Thymus (tissue), 11 donors: ENCODE measurements around the gene UBE2D4. TPM values are rescaled to one million over a fixed set of nuclear protein-coding genes. Genes with fewer than 3 reads are reported as not detected.
A peak's percentile ranks its signal among the peaks of the same experiment; 100 is the strongest.

Experiments used
- DNase-seq, 9 donors: peaks; one replicate each; pipeline ENCODE4 v3.0.0-alpha.2; 2013; ENCODE audit warnings: low spot score in 9 of 9, low read depth in 6 of 9, missing footprints in 1 of 9
- H3K27ac ChIP-seq, 2 donors: one replicate each; pipeline ENCODE4 v1.5.1; 2013; ENCODE audit warnings: control low read depth in 1 of 2, low read depth in 1 of 2, low read length in 1 of 2, mild to moderate bottlenecking in 1 of 2, moderate library complexity in 1 of 2
- H3K27me3 ChIP-seq, 2 donors: one replicate each; pipeline ENCODE4 v1.5.1; 2013; ENCODE audit warnings: low read length in 1 of 2; ENCODE audit not compliant: control insufficient read depth in 2 of 2, insufficient read depth in 1 of 2
- H3K36me3 ChIP-seq, 2 donors: one replicate each; pipeline ENCODE4 v1.5.1; 2013; ENCODE audit warnings: low read length in 1 of 2, mild to moderate bottlenecking in 1 of 2, moderate library complexity in 1 of 2; ENCODE audit not compliant: control insufficient read depth in 2 of 2, insufficient read depth in 2 of 2
- H3K4me1 ChIP-seq, 2 donors: one replicate each; pipeline ENCODE4 v1.5.1; 2013; ENCODE audit warnings: low read length in 2 of 2; ENCODE audit not compliant: control insufficient read depth in 2 of 2, insufficient read depth in 2 of 2
- H3K4me3 ChIP-seq, 2 donors: one replicate each; pipeline ENCODE4 v1.5.1; 2013; ENCODE audit warnings: low read length in 2 of 2, control low read depth in 1 of 2, mild to moderate bottlenecking in 1 of 2
- H3K9me3 ChIP-seq, 2 donors: one replicate each; pipeline ENCODE4 v1.5.1; 2013; ENCODE audit warnings: low read length in 1 of 2, mild to moderate bottlenecking in 1 of 2; ENCODE audit not compliant: control insufficient read depth in 2 of 2, insufficient read depth in 1 of 2
- WGBS: extraction: QIAGEN DNeasy Blood & Tissue Kit; methylation state at CpG from one replicate; pipeline ENCODE4 v1.1.7; 2013; 5-methylcytosine and 5-hydroxymethylcytosine counted together
- polyA plus RNA-seq: library from polyadenylated mRNA; stranded (reverse); fragments of 200-250 nt; gene quantifications from one replicate; pipeline ENCODE4 v1.2.3, GENCODE V29; 2013
- total RNA-seq: library from RNA; stranded (reverse); fragments of 120-200 nt; gene quantifications from one replicate; pipeline ENCODE4 v1.2.4, GENCODE V29; 2013
- donor health status: healthy.

Gene UBE2D4
- total and polyA plus RNA-seq, 2 donors: 6.7 to 10.2 TPM

DNA sequence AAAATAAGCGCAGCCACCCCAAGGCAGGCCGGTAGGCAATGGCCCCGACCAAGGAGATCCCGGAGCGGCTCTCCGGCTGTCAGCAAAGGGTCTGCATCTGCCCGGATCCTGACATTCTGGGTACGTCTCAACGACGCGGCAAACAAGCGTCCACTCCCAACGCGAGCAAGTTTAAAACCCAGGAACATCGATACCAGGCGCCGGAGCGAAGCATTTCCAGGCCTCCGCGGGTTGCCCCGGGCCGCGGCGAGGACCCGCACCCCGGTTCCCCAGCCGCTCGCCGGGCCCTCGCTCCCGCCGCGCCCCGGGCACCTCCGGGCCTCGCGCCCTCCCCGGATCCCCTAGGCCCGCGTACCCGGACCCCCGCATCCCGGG, 20.3 kb upstream of the UBE2D4 start:
- H3K4me1 ChIP-seq: peaks cover 5 to 12% of the 10 kb centered on the region in 2 donors
- H3K4me3 ChIP-seq: peak overlapping the region; percentile 56 to 85
- DNase-seq: peak in 4 of 9 donors; percentile 4 to 34 (median 11)
- H3K27me3 ChIP-seq: peaks cover 0 to 5% of the 10 kb centered on the region in 2 donors
- H3K27ac ChIP-seq: peak overlapping the region in 1 of 2 donors; percentile 18
- 2% methylated on average over 43 of the region's 43 CpGs for WGBS
- no peaks in the 10 kb centered on the region for H3K9me3 ChIP-seq
- H3K36me3 ChIP-seq: no peaks in the 10 kb centered on the region

DNA sequence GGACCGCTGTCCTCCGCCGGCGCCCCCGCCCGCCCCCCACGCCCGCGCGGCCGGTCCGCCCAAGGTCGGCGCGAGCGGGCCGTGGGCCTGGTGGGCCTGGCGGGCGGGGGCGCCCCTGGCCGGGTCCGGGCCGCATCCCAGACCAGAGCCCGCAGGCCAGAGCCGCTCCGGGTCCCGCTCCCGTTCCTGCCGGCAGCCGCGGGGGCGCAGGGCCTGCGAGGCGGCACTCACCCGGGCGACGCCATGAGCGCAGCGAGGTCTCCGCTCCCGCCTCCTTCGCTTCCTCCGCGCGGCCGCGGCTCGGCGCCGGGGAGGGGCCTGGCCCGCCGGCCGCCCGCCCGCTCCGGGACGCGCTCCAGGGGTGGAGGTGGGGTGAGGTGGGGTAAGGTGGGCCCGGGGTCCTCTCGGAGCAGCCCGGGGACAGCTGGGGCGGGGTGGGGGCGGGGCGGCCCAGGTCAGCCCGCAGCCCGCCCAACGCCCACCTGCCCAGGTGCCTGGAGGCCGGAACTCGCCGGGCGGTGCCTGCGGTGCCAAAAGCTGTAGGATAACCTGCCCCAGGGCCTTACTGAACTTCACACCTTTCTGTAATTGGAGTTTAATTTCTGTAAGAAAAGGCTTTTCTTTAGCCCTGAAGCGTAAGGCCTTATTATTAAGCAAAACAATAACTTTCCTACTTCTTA, 19.8 kb upstream of the UBE2D4 start, which contains the start of gene URGCP:
Gene URGCP (minus strand): TSS at position 266 of the 680 bp plus-strand sequence. CDS start 21 bp downstream, at position 245.
- Histone ChIP-seq H3K9me3 (no peaks in the 10 kb centered on the region), H3K36me3 (no peaks in the 10 kb centered on the region), H3K4me3 (peak within 1 kb of the TSS; percentile 56 to 85), H3K27me3 (peaks cover 0 to 5% of the 10 kb centered on the region in 2 donors), H3K27ac (peak within 1 kb of the TSS in 1 of 2 donors; percentile 76), H3K4me1 (peaks cover 5 to 12% of the 10 kb centered on the region in 2 donors)
- 1% methylated on average over 73 of the region's 73 CpGs for WGBS
- DNase-seq: peak in 6 of 9 donors; percentile 17 to 64 (median 31)

DNA sequence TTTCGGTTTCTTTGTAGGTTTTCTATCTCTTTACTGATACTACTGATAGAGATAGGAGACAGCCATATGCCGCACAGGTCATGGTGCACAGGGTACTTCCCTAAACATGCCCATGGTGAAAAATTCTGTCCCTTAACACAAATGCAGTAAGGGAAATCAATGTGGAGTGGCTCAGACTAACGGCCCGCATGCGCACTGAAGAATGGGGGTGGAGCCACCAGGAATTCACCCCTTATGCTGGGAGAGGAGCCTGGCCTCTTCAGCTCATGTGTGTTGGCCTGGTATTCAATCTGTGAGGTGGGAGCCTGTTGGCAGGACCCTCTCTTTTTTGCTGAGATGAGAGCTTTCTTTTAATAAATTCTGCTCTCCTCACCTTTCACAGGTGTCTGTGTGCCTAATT, 11.4 kb upstream of the UBE2D4 start:
- WGBS: 96% methylated on average over 5 of the region's 5 CpGs
- no peak for DNase-seq
- Histone ChIP-seq H3K27me3 (no peaks in the 10 kb centered on the region), H3K9me3 (no peaks in the 10 kb centered on the region), H3K4me1 (no peaks in the 10 kb centered on the region), H3K4me3 (no peak overlapping the region), H3K36me3 (peaks cover 0 to 3% of the 10 kb centered on the region in 2 donors), H3K27ac (no peak overlapping the region)

DNA sequence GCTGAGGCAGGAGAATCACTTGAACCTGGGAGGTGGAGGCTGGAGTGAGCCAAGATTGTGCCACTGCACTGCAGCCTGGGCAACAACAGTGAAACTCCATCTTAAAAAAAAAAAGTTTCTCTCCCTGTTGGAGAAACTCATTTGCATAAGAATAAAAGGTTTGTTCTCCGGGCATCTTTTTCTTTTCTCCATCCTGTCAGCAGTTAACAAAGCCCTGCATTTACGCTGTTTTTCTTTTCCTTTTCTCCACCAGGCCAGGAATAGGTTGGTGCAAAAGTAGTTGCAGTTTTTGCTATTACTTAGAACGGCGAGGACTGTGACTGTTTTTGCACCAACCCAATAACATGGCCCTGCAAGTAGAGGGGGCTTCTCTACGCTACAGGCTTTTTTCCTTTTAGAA, 10.3 kb upstream of the UBE2D4 start:
- Histone ChIP-seq H3K36me3 (peaks cover 0 to 3% of the 10 kb centered on the region in 2 donors), H3K27me3 (no peaks in the 10 kb centered on the region), H3K9me3 (no peaks in the 10 kb centered on the region), H3K27ac (no peak overlapping the region), H3K4me3 (no peak overlapping the region), H3K4me1 (no peaks in the 10 kb centered on the region)
- no peak for DNase-seq
- WGBS: 98% methylated on average over 5 of the region's 5 CpGs

DNA sequence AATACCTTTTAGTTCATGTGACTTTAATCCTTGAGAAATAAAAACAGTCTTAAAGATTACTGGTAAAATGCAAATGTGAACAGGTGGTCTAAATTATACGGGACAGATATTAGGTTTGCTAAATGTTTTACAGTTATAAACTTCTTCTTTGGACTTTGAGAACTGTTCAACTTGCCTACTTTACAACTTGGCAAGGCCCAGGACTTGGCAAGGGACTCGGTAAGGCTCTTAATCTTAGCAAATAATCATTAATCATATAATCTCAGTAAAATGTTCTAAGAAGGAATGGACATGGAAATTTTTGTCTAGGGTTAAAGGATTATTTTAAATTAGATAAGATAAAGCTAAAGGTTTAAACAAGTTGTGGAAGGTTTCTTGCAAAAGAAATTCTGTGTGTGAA, 4.8 kb upstream of the UBE2D4 start:
- Histone ChIP-seq H3K27me3 (no peaks in the 10 kb centered on the region), H3K4me3 (no peak overlapping the region), H3K36me3 (peaks cover 0 to 3% of the 10 kb centered on the region in 2 donors), H3K27ac (no peak overlapping the region), H3K9me3 (no peaks in the 10 kb centered on the region), H3K4me1 (peaks cover 0 to 9% of the 10 kb centered on the region in 2 donors)
- no peak for DNase-seq
- WGBS: 93% methylated on average over 2 of the region's 2 CpGs

DNA sequence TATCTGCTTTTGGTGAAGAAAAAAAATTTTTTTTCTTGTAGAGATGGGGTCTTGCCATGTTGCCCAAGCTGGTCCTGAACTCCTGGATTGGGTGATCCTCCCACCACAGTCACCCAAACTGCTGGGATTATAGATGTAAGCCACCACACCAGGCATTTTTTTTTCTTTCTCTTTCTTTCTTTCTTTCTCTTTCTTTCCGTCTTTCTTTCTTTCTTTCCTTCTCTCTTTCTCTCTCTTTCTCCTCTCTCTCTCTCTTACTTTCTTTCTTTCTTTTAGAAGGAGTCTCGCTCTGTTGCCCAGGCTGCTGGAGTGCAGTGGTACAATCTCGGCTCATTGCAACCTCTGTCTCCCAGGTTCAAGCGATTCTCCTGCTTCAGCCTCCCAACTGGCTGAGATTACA, 3.5 kb upstream of the UBE2D4 start:
- Histone ChIP-seq H3K4me1 (peaks cover 3 to 16% of the 10 kb centered on the region in 2 donors), H3K4me3 (no peak overlapping the region), H3K27ac (no peak overlapping the region), H3K36me3 (peaks cover 0 to 3% of the 10 kb centered on the region in 2 donors), H3K9me3 (no peaks in the 10 kb centered on the region), H3K27me3 (no peaks in the 10 kb centered on the region)
- WGBS: 95% methylated on average over 4 of the region's 4 CpGs
- no peak for DNase-seq

DNA sequence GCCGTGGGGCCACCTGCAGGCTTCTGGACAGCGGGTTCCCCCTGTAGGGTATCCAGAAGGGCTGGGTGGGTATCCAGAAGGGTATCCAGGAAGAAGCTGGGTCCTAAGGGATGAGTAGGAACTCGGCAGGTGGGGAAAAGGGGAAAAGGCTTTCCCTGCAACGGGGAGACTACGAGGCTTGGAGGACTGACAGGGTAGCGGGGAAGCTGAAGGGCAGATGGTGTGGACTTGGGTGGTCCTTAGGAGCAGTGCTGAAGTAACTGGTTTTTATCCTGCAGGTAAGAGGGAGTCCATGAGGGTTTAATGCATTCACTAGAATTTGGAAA, 525 bp downstream of the UBE2D4 start:
- DNase-seq: peak in 1 of 9 donors; percentile 27
- WGBS: 3% methylated on average over 6 of the region's 6 CpGs
- Histone ChIP-seq H3K4me3 (peak overlapping the region; percentile 76 to 81), H3K27ac (peak overlapping the region; percentile 95 to 98), H3K36me3 (no peaks in the 10 kb centered on the region), H3K9me3 (no peaks in the 10 kb centered on the region), H3K27me3 (no peaks in the 10 kb centered on the region), H3K4me1 (peaks cover 3 to 19% of the 10 kb centered on the region in 2 donors)

DNA sequence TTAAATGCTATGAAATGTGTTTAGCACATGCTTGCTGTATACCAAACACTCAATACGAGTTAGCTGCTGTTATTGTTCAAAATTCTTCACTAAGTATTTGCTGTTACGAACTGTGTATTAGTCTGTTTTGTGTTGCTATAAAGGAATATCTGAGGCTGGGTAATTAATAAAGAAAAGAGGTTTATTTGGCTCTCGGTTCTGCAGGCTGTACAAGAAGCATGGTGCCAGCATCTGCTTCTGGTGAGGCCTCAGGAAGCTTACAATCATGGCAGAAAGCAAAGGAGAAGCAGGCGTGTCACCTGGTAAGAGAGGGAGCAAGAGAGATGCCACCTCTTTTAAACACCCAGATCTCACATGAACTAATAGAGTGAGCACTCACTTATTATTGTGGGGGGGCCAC, 1.6 kb downstream of the UBE2D4 start:
- no peak overlapping the region for H3K4me3 ChIP-seq
- no peaks in the 10 kb centered on the region for H3K27me3 ChIP-seq
- peaks cover 3 to 19% of the 10 kb centered on the region in 2 donors for H3K4me1 ChIP-seq
- WGBS: over 99% methylated on average over 4 of the region's 4 CpGs
- no peaks in the 10 kb centered on the region for H3K36me3 ChIP-seq
- H3K9me3 ChIP-seq: no peaks in the 10 kb centered on the region
- no peak overlapping the region for H3K27ac ChIP-seq
- DNase-seq: no peak

DNA sequence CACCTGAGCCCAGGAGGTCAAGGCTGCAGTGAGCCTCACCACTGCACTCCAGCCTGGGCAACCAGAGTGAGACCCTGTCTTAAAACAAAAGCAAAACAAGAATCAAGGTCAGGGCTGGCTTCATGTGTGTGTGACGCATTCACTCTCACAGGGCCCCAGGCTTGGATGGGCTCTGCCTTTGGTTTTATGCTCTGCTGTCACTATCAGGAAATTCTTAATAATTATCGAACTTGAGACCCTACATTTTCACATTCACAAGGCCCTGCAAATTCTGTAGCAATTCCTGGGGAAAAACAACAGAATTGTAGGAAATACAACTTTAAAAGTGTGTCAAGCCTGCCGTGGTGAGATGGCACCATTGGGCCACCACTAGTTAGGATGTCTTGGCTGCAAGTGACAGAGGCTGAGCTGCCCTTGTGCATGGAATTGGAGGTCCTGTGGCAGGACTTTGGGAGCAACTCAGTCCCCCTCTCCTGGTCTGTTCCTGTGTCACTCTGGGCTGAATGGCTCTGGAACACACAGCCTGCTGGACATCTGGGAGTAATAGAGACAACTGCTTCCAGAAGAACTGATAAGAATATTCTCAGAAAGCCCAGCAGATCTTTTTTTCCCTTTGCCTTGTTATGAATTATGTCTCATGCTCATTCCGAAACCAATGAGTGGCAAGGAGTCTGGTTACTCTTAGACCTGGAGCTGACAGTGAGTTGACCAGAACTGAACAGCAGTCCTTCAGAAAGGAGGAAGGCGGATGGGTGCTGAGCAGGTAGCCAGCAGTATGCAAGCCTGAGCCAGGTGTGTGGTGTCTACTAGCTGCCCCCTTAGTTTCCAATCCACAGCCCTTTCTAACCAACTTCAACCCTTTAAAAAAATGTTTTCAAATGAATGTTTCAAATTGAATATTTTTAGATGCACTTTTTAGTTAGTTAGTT, 3.6 kb downstream of the UBE2D4 start:
- Histone ChIP-seq H3K4me1 (peaks cover 3 to 19% of the 10 kb centered on the region in 2 donors), H3K36me3 (no peaks in the 10 kb centered on the region), H3K4me3 (no peak overlapping the region), H3K27ac (no peak overlapping the region), H3K27me3 (no peaks in the 10 kb centered on the region), H3K9me3 (no peaks in the 10 kb centered on the region)
- 97% methylated on average over 5 of the region's 5 CpGs for WGBS
- no peak for DNase-seq
